ENCODE measurements around the gene CSN1S1. TPM values are rescaled to one million over a fixed set of nuclear protein-coding genes. Genes with fewer than 3 reads are reported as not detected.
"Not testable (repeated sequence)": the region's sequence is repeated elsewhere in the genome, so short reads cannot be mapped to it uniquely, and the experiment has no call there.

The CSN1S1 gene
- total RNA-seq, 1 donor from 2014 or later, result not detected

DNA sequence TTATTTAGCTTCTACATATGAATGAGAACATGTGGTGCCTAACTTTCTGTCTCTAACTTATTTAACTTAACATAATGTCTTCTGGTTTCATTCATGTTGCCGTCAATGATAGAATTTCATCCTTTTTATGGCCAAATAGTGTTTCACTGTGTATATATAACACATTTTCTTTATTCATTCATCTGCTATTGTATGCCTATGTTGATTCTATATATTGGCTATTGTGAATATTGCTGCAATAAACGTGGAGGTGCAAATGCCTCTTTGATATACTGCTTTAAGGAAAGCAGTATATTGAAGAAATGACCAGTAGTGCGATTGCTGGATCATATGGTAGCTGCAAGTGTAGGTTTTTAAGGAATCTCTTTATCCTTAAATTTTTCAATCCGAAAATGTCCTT lies 10.0 kb upstream of the CSN1S1 start:
- Mint-ChIP-seq H3K27ac (ENCODE audit: unreplicated experiment) (no peak overlapping the region), H3K27me3 (ENCODE audit: low read depth) (peaks cover 9% of the 10 kb centered on the region), H3K4me3 (ENCODE audit: unreplicated experiment) (no peak overlapping the region), H3K36me3 (ENCODE audit: low read depth) (no peaks in the 10 kb centered on the region), H3K9me3 (ENCODE audit: low read depth) (no peaks in the 10 kb centered on the region), H3K4me1 (ENCODE audit: low read depth) (no peaks in the 10 kb centered on the region)
- no peak for DNase-seq (ENCODE audit: low spot score)
- TF ChIP-seq, protein P1, sequence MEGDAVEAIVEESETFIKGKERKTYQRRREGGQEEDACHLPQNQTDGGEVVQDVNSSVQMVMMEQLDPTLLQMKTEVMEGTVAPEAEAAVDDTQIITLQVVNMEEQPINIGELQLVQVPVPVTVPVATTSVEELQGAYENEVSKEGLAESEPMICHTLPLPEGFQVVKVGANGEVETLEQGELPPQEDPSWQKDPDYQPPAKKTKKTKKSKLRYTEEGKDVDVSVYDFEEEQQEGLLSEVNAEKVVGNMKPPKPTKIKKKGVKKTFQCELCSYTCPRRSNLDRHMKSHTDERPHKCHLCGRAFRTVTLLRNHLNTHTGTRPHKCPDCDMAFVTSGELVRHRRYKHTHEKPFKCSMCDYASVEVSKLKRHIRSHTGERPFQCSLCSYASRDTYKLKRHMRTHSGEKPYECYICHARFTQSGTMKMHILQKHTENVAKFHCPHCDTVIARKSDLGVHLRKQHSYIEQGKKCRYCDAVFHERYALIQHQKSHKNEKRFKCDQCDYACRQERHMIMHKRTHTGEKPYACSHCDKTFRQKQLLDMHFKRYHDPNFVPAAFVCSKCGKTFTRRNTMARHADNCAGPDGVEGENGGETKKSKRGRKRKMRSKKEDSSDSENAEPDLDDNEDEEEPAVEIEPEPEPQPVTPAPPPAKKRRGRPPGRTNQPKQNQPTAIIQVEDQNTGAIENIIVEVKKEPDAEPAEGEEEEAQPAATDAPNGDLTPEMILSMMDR (IDR thresholded peaks at IDR 0.05), result no peak

- not testable (repeated sequence) for H3K36me3 Mint-ChIP-seq (ENCODE audit: low read depth); H3K4me3 Mint-ChIP-seq (ENCODE audit: unreplicated experiment); H3K9me3 Mint-ChIP-seq (ENCODE audit: low read depth); H3K4me1 Mint-ChIP-seq (ENCODE audit: low read depth); H3K27me3 Mint-ChIP-seq (ENCODE audit: low read depth); H3K27ac Mint-ChIP-seq (ENCODE audit: unreplicated experiment)
- peak; percentile 92 for DNase-seq (ENCODE audit: low spot score)
Measured at GRCh38 chr4:69923782-69924410, 7.0 kb upstream of the CSN1S1 start.

DNA sequence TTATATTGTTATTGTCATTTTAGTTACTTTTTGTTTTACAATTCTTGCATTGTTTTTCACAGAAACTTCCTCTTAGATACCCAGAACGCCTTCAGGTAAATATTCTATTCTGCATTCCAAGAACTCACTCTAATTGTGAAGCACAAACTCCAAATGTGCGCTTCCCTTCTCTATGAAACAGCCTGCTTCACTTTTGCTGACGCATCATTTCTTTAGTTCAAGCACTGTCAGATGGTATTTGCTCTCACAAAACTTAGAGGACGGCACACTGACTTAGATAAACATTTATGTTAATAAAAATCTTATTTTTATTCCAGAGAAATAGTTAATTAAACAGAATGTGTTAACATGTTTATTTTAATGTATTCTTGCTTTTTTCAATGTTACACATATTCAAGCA lies 3.3 kb downstream of the CSN1S1 start:
- Mint-ChIP-seq H3K27ac (ENCODE audit: unreplicated experiment) (no peak overlapping the region), H3K36me3 (ENCODE audit: low read depth) (no peaks in the 10 kb centered on the region), H3K27me3 (ENCODE audit: low read depth) (peaks cover 13% of the 10 kb centered on the region), H3K9me3 (ENCODE audit: low read depth) (no peaks in the 10 kb centered on the region), H3K4me1 (ENCODE audit: low read depth) (no peaks in the 10 kb centered on the region), H3K4me3 (ENCODE audit: unreplicated experiment) (no peak overlapping the region)
- TF ChIP-seq, protein P1 (IDR thresholded peaks at IDR 0.05), result no peak
- no peak for DNase-seq (ENCODE audit: low spot score)

DNA sequence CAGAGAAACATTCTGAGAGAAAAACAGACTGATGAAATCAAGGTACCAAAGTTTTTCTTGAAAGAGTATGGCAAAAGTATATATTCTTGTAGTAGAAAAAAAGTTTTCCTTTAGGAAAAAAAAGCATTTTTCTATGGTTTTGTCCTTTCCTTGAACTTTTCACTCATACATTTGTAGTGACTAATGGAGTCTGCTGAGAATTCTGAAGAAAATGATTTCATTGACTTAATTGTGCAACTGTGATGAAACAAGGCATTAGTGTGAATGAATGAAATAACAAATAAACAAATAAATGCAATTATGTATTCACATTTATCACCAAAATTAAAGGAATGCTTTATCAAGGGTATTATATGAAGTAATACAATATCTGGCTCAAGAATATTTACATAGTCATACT lies 5.7 kb downstream of the CSN1S1 start:
- Mint-ChIP-seq H3K36me3 (ENCODE audit: low read depth) (no peaks in the 10 kb centered on the region), H3K27ac (ENCODE audit: unreplicated experiment) (no peak overlapping the region), H3K9me3 (ENCODE audit: low read depth) (no peaks in the 10 kb centered on the region), H3K4me3 (ENCODE audit: unreplicated experiment) (no peak overlapping the region), H3K27me3 (ENCODE audit: low read depth) (peaks cover 15% of the 10 kb centered on the region), H3K4me1 (ENCODE audit: low read depth) (no peaks in the 10 kb centered on the region)
- TF ChIP-seq, protein P1 (IDR thresholded peaks at IDR 0.05), result no peak
- no peak for DNase-seq (ENCODE audit: low spot score)

DNA sequence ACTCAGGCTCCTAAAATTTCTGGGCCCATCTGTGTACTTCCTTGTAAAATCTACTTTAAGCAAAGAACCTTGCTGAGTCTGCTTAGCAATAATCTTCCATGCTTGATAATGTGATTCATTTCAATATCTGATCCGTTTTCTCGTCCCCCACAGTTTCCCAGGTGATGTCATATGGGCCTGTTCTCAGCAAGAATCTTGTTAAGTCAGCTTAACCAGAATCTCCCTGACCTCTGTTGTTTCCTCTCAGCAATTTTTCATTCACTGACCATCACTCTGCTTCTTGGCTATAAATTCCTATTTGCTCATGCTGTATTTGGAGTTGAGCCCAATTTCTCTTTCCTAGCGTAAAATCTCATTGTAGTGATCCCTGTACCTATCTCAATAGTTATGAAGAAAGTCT lies 20.7 kb downstream of the CSN1S1 start:
- no peak for DNase-seq (ENCODE audit: low spot score)
- TF ChIP-seq, protein P1 (IDR thresholded peaks at IDR 0.05), result no peak
- Mint-ChIP-seq H3K27ac (ENCODE audit: unreplicated experiment) (no peak overlapping the region), H3K4me1 (ENCODE audit: low read depth) (no peaks in the 10 kb centered on the region), H3K36me3 (ENCODE audit: low read depth) (no peaks in the 10 kb centered on the region), H3K27me3 (ENCODE audit: low read depth) (peaks cover 5% of the 10 kb centered on the region), H3K4me3 (ENCODE audit: unreplicated experiment) (no peak overlapping the region), H3K9me3 (ENCODE audit: low read depth) (no peaks in the 10 kb centered on the region)

DNA sequence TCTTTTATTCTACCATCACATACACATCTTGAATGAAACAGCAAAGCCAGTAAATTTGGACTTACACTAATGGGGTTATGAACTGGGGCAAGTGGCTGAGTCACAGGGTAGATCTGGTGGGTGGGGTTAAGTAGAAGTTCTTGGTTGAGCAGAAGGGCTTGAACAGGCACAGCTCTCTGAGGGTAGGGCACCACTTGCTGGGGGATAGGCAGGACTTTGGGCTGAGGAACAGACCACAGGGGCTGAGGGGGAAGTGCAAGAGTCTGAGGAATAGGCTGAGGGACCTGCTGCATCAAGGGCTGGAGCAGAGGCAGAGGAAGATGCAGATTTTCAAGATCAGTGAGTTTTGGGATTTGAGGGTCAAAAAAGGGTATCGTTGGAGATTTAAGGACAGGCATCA lies 26.3 kb downstream of the CSN1S1 start:
- Mint-ChIP-seq H3K27me3 (ENCODE audit: low read depth) (peaks cover 11% of the 10 kb centered on the region), H3K9me3 (ENCODE audit: low read depth) (no peaks in the 10 kb centered on the region), H3K4me1 (ENCODE audit: low read depth) (no peaks in the 10 kb centered on the region), H3K36me3 (ENCODE audit: low read depth) (no peaks in the 10 kb centered on the region), H3K4me3 (ENCODE audit: unreplicated experiment) (no peak overlapping the region), H3K27ac (ENCODE audit: unreplicated experiment) (no peak overlapping the region)
- no peak for DNase-seq (ENCODE audit: low spot score)
- TF ChIP-seq, protein P1 (IDR thresholded peaks at IDR 0.05), result no peak
